Activated CD8-positive, alpha-beta T cell treated with anti-CD3 and anti-CD28 coated beads for 36 hours (primary cell): ENCODE results near the gene RAB37. TPM values are rescaled to one million over a fixed set of nuclear protein-coding genes. Genes with fewer than 3 reads are reported as not detected.

Experiments used
- ATAC-seq: fragments of 200-7000 bp; cut with Tn5 transposase; one replicate; pipeline ENCODE4 v1.10.0; 2021; ENCODE audit warnings: mild to moderate bottlenecking, moderate library complexity
- CTCF ChIA-PET: fragments of 350-600 bp; sonication (Branson Sonifier 250); formaldehyde crosslinking; loops from one replicate; lab custom pipeline; 2021; ENCODE audit warnings: antibody characterized with exemption; lab: Charles Lee
- POLR2A ChIA-PET: fragments of 350-600 bp; sonication (Branson Sonifier 250); formaldehyde crosslinking; loops from one replicate; lab custom pipeline; 2021; ENCODE audit warnings: antibody characterized with exemption; lab: Charles Lee
- DNase-seq: peaks from one replicate; pipeline ENCODE4 v3.0.0-alpha.2; 2020
- H3K27ac Mint-ChIP-seq: one replicate; pipeline ENCODE4 v1.8.0; 2021; ENCODE audit warnings: mild to moderate bottlenecking, mixed read lengths
- H3K27me3 Mint-ChIP-seq: one replicate; pipeline ENCODE4 v1.8.0; 2021; ENCODE audit warnings: mixed read lengths
- H3K36me3 Mint-ChIP-seq: one replicate; pipeline ENCODE4 v1.8.0; 2021; ENCODE audit warnings: low read depth, mixed read lengths
- H3K4me1 Mint-ChIP-seq: one replicate; pipeline ENCODE4 v1.8.0; 2021; ENCODE audit warnings: low read depth, mixed read lengths
- H3K4me3 Mint-ChIP-seq: one replicate; pipeline ENCODE4 v1.8.0; 2021; ENCODE audit warnings: mild to moderate bottlenecking, moderate library complexity, mixed read lengths
- H3K9me3 Mint-ChIP-seq: one replicate; pipeline ENCODE4 v1.8.0; 2021; ENCODE audit warnings: mixed read lengths
- intact Hi-C: fragments of 100-400 bp; cut with micrococcal nuclease; formaldehyde crosslinking; loops from one replicate; pipeline ENCODE4 v1.10.0; 2022
- total RNA-seq, 2 experiments: library from RNA; stranded (reverse); gene quantifications; one replicate each; pipeline ENCODE4 v1.2.3, GENCODE V29; 2021
- TF ChIP-seq, protein P1 (sequence below): fragments of 200-600 bp; IDR thresholded peaks from one replicate; pipeline ENCODE4 v1.8.0; 2022; ENCODE audit warnings: antibody characterized with exemption, mild to moderate bottlenecking

Gene RAB37
- total RNA-seq, 2 experiments from 2014 or later: 6.6 to 6.7 TPM

DNA sequence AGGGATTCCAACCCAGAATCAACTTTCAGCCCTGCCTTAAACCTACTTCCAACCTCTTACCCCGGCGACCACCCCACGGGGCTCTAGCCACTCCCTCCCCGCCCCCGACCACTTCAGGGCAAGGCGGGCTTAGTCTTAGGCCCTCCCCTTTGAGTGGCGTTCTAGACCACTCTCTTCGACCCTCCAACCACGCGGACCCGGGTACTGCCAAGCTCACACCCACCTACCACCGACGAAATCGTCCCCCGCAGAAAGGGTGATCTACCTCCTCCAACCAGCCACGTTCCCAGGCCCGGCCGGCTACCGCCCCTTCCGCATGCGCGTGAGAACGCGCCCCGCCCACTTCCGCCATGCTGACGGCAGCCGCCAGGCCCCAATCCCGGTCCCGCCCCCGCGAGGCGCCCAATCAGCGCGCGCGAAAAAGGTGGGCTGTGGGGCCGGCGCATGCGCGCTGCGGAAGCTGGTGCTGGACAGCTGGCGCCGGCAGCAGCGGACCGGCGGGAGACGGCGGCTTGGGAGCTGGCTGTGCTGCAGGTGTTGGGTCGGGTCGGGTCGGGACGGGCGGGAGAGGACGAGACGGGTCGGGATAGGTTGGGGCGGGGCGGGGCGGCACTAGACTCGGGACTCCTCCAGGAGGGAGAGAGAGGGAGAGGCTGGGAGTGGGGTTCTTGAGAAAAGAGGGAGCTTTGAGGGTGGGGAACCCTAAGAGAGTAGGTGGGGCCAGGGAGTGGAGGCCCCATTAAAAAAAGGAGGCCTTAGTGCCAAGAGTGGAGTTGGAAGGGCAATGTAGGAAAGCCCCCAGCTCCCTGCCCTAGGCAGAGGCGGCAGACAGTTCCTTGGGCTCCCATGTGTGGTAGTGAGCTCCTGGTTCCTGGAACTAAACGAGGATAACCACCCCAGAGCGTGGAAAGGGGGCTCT lies 39.2 kb downstream of the RAB37 start, which contains the start of gene NAT9:
Gene NAT9 (minus strand): TSS at position 302 of the 919 bp plus-strand sequence. CDS start 647 bp downstream, outside the sequence.
- ChIA-PET POLR2A (interaction anchor here (0.8 to 2.9 kb wide), 9 partner anchors 12 to 38 kb away, joined by 3 to 18 read pairs (median 6); no protein-coding TSS in a partner anchor), CTCF (interaction anchor here (0.9 to 8.9 kb wide), 12 partner anchors 10 to 119 kb away, joined by 3 to 110 read pairs (median 8); no protein-coding TSS in a partner anchor)
- H3K36me3 Mint-ChIP-seq: peaks cover 35% of the 10 kb centered on the region
- ATAC-seq: peak; percentile 75
- peak within 1 kb of the TSS; percentile 100 for H3K4me3 Mint-ChIP-seq
- peaks cover 57% of the 10 kb centered on the region for H3K4me1 Mint-ChIP-seq
- intact Hi-C loops: no loop called here
- peak within 1 kb of the TSS; percentile 96 for H3K27ac Mint-ChIP-seq
- DNase-seq: peak; percentile 98
- no peaks in the 10 kb centered on the region for H3K27me3 Mint-ChIP-seq
- no peaks in the 10 kb centered on the region for H3K9me3 Mint-ChIP-seq
- TF ChIP-seq, protein P1, sequence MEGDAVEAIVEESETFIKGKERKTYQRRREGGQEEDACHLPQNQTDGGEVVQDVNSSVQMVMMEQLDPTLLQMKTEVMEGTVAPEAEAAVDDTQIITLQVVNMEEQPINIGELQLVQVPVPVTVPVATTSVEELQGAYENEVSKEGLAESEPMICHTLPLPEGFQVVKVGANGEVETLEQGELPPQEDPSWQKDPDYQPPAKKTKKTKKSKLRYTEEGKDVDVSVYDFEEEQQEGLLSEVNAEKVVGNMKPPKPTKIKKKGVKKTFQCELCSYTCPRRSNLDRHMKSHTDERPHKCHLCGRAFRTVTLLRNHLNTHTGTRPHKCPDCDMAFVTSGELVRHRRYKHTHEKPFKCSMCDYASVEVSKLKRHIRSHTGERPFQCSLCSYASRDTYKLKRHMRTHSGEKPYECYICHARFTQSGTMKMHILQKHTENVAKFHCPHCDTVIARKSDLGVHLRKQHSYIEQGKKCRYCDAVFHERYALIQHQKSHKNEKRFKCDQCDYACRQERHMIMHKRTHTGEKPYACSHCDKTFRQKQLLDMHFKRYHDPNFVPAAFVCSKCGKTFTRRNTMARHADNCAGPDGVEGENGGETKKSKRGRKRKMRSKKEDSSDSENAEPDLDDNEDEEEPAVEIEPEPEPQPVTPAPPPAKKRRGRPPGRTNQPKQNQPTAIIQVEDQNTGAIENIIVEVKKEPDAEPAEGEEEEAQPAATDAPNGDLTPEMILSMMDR: no peak

- intact Hi-C loops: no loop called here
- CTCF ChIA-PET: interaction anchor here (0.9 to 8.9 kb wide), 11 partner anchors 9 to 120 kb away, joined by 3 to 110 read pairs (median 6); no protein-coding TSS in a partner anchor
Measured at GRCh38 chr17:74776990-74777389, 39.9 kb downstream of the RAB37 start.

GRCh38 chr17:74777901-74778515 lies 41.0 kb downstream of the RAB37 start:
- Mint-ChIP-seq H3K27ac (peak overlapping the region; percentile 46), H3K27me3 (no peaks in the 10 kb centered on the region), H3K4me3 (peak overlapping the region; percentile 51), H3K36me3 (peaks cover 25% of the 10 kb centered on the region), H3K4me1 (peaks cover 60% of the 10 kb centered on the region), H3K9me3 (no peaks in the 10 kb centered on the region)
- TF ChIP-seq, protein P1: no peak
- intact Hi-C loops: no loop called here
- ChIA-PET POLR2A (interaction anchor here (1.0 to 1.4 kb wide), 2 partner anchors 8 to 34 kb away, joined by 3 to 4 read pairs; no protein-coding TSS in a partner anchor), CTCF (interaction anchor here (1.2 to 6.5 kb wide), 7 partner anchors 14 to 121 kb away, joined by 5 to 76 read pairs (median 11); partner anchors contain the start of gene RAB37)
- DNase-seq (no peak), ATAC-seq (no peak)

More at GRCh38 chr17:74776990-74777389, 39.9 kb downstream of the RAB37 start:
- POLR2A ChIA-PET: interaction anchor here (0.8 to 2.9 kb wide), 7 partner anchors 12 to 38 kb away, joined by 3 to 18 read pairs (median 6); no protein-coding TSS in a partner anchor
- ATAC-seq (no peak), DNase-seq (no peak)
- TF ChIP-seq, protein P1: no peak
- Mint-ChIP-seq H3K9me3 (no peaks in the 10 kb centered on the region), H3K36me3 (peaks cover 34% of the 10 kb centered on the region), H3K4me3 (peak overlapping the region; percentile 100), H3K27ac (peak overlapping the region; percentile 58), H3K27me3 (no peaks in the 10 kb centered on the region), H3K4me1 (peaks cover 63% of the 10 kb centered on the region)

DNA sequence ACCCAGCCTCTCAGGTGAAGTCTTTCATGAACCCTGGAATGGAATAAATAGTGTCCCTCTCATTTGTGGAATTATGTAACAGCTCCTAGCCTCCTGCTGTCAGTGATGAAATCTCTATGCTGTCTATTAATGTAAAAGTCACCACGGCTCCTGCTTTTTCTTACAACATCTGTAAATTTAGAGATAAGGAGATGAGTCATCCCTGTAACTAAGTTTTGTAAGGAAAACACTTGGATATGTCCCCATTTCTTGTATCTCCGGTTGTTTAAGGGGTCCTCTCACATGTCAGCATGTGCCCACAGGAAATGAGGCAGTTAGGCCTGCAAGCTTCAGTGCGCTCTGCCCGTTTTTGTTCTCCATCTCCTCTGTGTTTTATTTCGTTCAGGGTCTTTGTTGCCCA lies 41.9 kb downstream of the RAB37 start:
- DNase-seq: no peak
- ChIA-PET CTCF (interaction anchor here (0.7 to 6.5 kb wide), 10 partner anchors 8 to 122 kb away, joined by 3 to 76 read pairs (median 7); partner anchors contain the start of gene RAB37), POLR2A (interaction anchor here (0.9 to 3.2 kb wide), 8 partner anchors 9 to 94 kb away, joined by 3 to 21 read pairs (median 4); partner anchors contain the start of genes FDXR and NHERF1)
- H3K4me3 Mint-ChIP-seq: peak overlapping the region; percentile 23
- H3K4me1 Mint-ChIP-seq: peaks cover 56% of the 10 kb centered on the region
- no peaks in the 10 kb centered on the region for H3K9me3 Mint-ChIP-seq
- intact Hi-C loops: no loop called here
- H3K27me3 Mint-ChIP-seq: no peaks in the 10 kb centered on the region
- ATAC-seq: no peak
- H3K27ac Mint-ChIP-seq: peak overlapping the region; percentile 94
- TF ChIP-seq, protein P1: no peak
- peaks cover 22% of the 10 kb centered on the region for H3K36me3 Mint-ChIP-seq
